ENCODE measurements around the gene CKS2. TPM values are rescaled to one million over a fixed set of nuclear protein-coding genes. Genes with fewer than 3 reads are reported as not detected.
"Not testable (repeated sequence)": the region's sequence is repeated elsewhere in the genome, so short reads cannot be mapped to it uniquely, and the experiment has no call there.

The CKS2 gene
- total RNA-seq, 1 experiment from 2014 or later: 132 TPM

DNA sequence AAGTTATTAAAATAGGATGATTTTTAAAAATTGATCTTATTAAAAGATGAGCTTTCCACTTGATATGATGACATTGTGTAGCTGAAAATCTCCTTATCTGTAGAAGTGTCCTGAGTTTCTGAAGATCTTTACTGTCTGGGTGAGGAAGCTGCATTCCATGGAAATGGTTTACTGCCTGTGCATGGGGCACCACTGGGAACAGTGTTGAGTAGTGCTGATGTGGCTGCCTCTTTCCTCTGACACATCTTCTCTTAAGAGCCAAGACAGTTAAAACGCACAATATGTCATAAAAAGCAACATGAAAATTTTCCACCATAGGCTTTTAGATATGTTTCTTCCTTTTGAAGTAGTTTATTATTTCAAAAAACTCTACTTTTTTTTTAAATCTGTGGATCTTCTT lies 32.0 kb downstream of the CKS2 start:
- in situ Hi-C loops (cut with HindIII; ENCODE audit: low pct_unique_long_range_greater_than_20kb, low sequenced_read_pairs): no loop called here
- Histone ChIP-seq H3K36me3 (ENCODE audit: control insufficient read depth, insufficient read depth, low read length) (no peaks in the 10 kb centered on the region; the same call in 1 of the 2 replicates), H3K4me3 (ENCODE audit: low read depth in 2 of 2, low read length in 2 of 2) (no peak overlapping the region), H3K4me1 (ENCODE audit: control insufficient read depth, insufficient read depth, low read length) (no peaks in the 10 kb centered on the region), H3K9me3 (ENCODE audit: control insufficient read depth, insufficient read depth, low read depth, low read length) (no peaks in the 10 kb centered on the region), H3K27ac (ENCODE audit: low read length) (no peak overlapping the region), H3K27me3 (ENCODE audit: control insufficient read depth, insufficient read depth, low read length) (no peaks in the 10 kb centered on the region)
- CTCF ChIA-PET: no interaction called here
- no peak for DNase-seq (ENCODE audit: low read depth, low spot score)
- ATAC-seq: no peak
- no TSS peak for BruUV-seq (replicated peaks)
- POLR2A ChIA-PET: no interaction called here
- intact Hi-C loops (cut with micrococcal nuclease; ENCODE audit: unreplicated experiment): no loop called here
- TF ChIP-seq POLR2AphosphoS5 (IDR thresholded peaks at IDR 0.05; ENCODE audit: low read depth, low read length): no peak
- TF ChIP-seq TCF7L2 (IDR thresholded peaks at IDR 0.05; ENCODE audit: low read depth, low read length): no peak
- TF ChIP-seq, protein P1, sequence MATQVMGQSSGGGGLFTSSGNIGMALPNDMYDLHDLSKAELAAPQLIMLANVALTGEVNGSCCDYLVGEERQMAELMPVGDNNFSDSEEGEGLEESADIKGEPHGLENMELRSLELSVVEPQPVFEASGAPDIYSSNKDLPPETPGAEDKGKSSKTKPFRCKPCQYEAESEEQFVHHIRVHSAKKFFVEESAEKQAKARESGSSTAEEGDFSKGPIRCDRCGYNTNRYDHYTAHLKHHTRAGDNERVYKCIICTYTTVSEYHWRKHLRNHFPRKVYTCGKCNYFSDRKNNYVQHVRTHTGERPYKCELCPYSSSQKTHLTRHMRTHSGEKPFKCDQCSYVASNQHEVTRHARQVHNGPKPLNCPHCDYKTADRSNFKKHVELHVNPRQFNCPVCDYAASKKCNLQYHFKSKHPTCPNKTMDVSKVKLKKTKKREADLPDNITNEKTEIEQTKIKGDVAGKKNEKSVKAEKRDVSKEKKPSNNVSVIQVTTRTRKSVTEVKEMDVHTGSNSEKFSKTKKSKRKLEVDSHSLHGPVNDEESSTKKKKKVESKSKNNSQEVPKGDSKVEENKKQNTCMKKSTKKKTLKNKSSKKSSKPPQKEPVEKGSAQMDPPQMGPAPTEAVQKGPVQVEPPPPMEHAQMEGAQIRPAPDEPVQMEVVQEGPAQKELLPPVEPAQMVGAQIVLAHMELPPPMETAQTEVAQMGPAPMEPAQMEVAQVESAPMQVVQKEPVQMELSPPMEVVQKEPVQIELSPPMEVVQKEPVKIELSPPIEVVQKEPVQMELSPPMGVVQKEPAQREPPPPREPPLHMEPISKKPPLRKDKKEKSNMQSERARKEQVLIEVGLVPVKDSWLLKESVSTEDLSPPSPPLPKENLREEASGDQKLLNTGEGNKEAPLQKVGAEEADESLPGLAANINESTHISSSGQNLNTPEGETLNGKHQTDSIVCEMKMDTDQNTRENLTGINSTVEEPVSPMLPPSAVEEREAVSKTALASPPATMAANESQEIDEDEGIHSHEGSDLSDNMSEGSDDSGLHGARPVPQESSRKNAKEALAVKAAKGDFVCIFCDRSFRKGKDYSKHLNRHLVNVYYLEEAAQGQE (IDR thresholded peaks at IDR 0.05; ENCODE audit: insufficient read depth in 1 of 2, low read depth in 2 of 2, low read length in 1 of 2): no peak
- TF ChIP-seq, protein P2, sequence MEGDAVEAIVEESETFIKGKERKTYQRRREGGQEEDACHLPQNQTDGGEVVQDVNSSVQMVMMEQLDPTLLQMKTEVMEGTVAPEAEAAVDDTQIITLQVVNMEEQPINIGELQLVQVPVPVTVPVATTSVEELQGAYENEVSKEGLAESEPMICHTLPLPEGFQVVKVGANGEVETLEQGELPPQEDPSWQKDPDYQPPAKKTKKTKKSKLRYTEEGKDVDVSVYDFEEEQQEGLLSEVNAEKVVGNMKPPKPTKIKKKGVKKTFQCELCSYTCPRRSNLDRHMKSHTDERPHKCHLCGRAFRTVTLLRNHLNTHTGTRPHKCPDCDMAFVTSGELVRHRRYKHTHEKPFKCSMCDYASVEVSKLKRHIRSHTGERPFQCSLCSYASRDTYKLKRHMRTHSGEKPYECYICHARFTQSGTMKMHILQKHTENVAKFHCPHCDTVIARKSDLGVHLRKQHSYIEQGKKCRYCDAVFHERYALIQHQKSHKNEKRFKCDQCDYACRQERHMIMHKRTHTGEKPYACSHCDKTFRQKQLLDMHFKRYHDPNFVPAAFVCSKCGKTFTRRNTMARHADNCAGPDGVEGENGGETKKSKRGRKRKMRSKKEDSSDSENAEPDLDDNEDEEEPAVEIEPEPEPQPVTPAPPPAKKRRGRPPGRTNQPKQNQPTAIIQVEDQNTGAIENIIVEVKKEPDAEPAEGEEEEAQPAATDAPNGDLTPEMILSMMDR (IDR thresholded peaks at IDR 0.05): no peak
- TF ChIP-seq SIN3A (IDR thresholded peaks at IDR 0.05; ENCODE audit: borderline replicate concordance, insufficient read depth, low read depth, low read length): no peak

DNA sequence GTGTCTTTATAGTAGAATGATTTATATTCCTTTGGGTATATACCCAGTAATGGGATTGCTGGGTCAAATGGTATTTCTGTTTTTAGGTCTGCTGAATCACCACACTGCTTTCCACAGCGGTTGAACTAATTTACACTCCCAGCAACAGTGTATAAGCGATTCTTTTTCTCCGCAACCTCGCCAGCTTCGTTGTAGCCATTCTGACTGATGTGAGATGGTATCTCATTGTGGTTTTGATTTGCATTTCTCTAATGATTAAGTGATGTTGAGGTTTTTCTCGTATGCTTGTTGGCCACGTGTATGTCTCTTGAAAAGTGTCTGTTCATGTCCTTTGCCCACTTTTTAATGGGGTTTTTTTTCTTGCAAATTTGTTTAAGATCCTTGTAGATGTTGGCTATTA lies 32.8 kb downstream of the CKS2 start:
- ATAC-seq; intact Hi-C loops (cut with micrococcal nuclease; ENCODE audit: unreplicated experiment); in situ Hi-C loops (cut with HindIII; ENCODE audit: low pct_unique_long_range_greater_than_20kb, low sequenced_read_pairs): not testable (repeated sequence)

DNA sequence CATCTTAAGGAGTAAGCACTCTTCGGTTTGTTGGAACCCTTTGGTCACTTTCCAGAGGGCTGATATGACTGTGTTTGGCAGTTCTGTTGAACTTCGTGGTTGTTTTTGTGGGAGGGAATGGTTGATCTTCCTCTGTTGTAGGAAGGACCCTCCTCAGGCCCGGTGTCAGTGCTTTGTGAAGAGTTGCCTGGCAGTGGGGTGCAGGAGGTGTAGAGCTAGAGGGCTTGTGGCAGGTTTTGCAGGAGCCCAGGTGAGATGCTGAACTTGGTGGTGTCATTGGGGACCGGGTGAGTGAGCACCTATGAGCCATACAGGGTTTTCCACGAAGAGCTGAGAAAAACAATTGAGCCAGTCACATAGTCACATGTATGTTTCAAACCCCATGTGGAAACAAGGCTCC lies 34.5 kb downstream of the CKS2 start:
- no TSS peak for BruUV-seq (replicated peaks)
- Histone ChIP-seq H3K9me3 (ENCODE audit: control insufficient read depth, insufficient read depth, low read depth, low read length) (no peaks in the 10 kb centered on the region), H3K4me1 (ENCODE audit: control insufficient read depth, insufficient read depth, low read length) (no peaks in the 10 kb centered on the region), H3K27me3 (ENCODE audit: control insufficient read depth, insufficient read depth, low read length) (no peaks in the 10 kb centered on the region), H3K4me3 (ENCODE audit: low read depth in 2 of 2, low read length in 2 of 2) (no peak overlapping the region), H3K36me3 (ENCODE audit: control insufficient read depth, insufficient read depth, low read length) (peaks cover 6% of the 10 kb centered on the region), H3K27ac (ENCODE audit: low read length) (no peak overlapping the region)
- intact Hi-C loops (cut with micrococcal nuclease; ENCODE audit: unreplicated experiment): no loop called here
- in situ Hi-C loops (cut with HindIII; ENCODE audit: low pct_unique_long_range_greater_than_20kb, low sequenced_read_pairs): no loop called here
- TF ChIP-seq, protein P2 (IDR thresholded peaks at IDR 0.05): no peak
- TF ChIP-seq POLR2AphosphoS5 (IDR thresholded peaks at IDR 0.05; ENCODE audit: low read depth, low read length): no peak
- TF ChIP-seq, protein P1 (IDR thresholded peaks at IDR 0.05; ENCODE audit: insufficient read depth in 1 of 2, low read depth in 2 of 2, low read length in 1 of 2): no peak
- no peak for TF ChIP-seq SIN3A (IDR thresholded peaks at IDR 0.05; ENCODE audit: borderline replicate concordance, insufficient read depth, low read depth, low read length)
- TF ChIP-seq TCF7L2 (IDR thresholded peaks at IDR 0.05; ENCODE audit: low read depth, low read length): no peak
- ATAC-seq: no peak
- ChIA-PET POLR2A (no interaction called here), CTCF (no interaction called here)
- no peak for DNase-seq (ENCODE audit: low read depth, low spot score)

More for the DNA sequence above, 32.8 kb downstream of the CKS2 start:
- H3K27ac ChIP-seq (ENCODE audit: low read length); POLR2A ChIA-PET; DNase-seq (ENCODE audit: low read depth, low spot score); H3K9me3 ChIP-seq (ENCODE audit: control insufficient read depth, insufficient read depth, low read depth, low read length); H3K27me3 ChIP-seq (ENCODE audit: control insufficient read depth, insufficient read depth, low read length); BruUV-seq (replicated peaks); H3K36me3 ChIP-seq (ENCODE audit: control insufficient read depth, insufficient read depth, low read length); H3K4me3 ChIP-seq (ENCODE audit: low read depth in 2 of 2, low read length in 2 of 2); H3K4me1 ChIP-seq (ENCODE audit: control insufficient read depth, insufficient read depth, low read length): not testable (repeated sequence)
- CTCF ChIA-PET: interaction anchor here (0.6 kb wide), 1 partner anchor 209 kb away, joined by 5 read pairs; no protein-coding TSS in a partner anchor
